Ovary (tissue), 9 donors: ENCODE measurements around the gene HIVEP3. TPM values are rescaled to one million over a fixed set of nuclear protein-coding genes. Genes with fewer than 3 reads are reported as not detected.

Experiments
- DNase-seq, 5 donors: peaks; one replicate each; pipeline ENCODE4 v3.0.0-alpha.2; 2019 to 2020
- H3K27ac ChIP-seq, 2 donors: fragments of 200-600 bp; one replicate each; pipeline versions ENCODE4 v1.5.1 to v1.8.0; 2019 to 2022
- H3K27me3 ChIP-seq: fragments of 200-600 bp; one replicate; pipeline ENCODE4 v1.8.0; 2022
- H3K36me3 ChIP-seq: fragments of 200-600 bp; sonication (generic); one replicate; pipeline ENCODE4 v1.5.1; 2019
- H3K4me1 ChIP-seq: one replicate; pipeline ENCODE4 v1.8.1; 2013; ENCODE audit warnings: mild to moderate bottlenecking, moderate library complexity; ENCODE audit not compliant: insufficient read depth
- H3K4me3 ChIP-seq: fragments of 200-600 bp; sonication (generic); one replicate; pipeline ENCODE4 v1.5.1; 2017
- H3K9me3 ChIP-seq, 2 donors: fragments of 200-600 bp in 1 of 2; sonication (generic) in 1 of 2; one replicate each; pipeline versions ENCODE4 v1.5.1 to v1.8.1; 2013 to 2019; ENCODE audit warnings: mild to moderate bottlenecking in 1 of 2, moderate library complexity in 1 of 2
- EP300 ChIP-seq: sonication (generic); formaldehyde crosslinking; IDR thresholded peaks from one replicate; pipeline ENCODE4 v1.6.1; 2017; ENCODE audit warnings: antibody characterized with exemption
- POLR2A ChIP-seq: fragments of 450-650 bp; IDR thresholded peaks from one replicate; pipeline ENCODE4 v1.6.1; 2017; ENCODE audit warnings: antibody characterized with exemption, mild to moderate bottlenecking, moderate library complexity
- WGBS, 3 donors: extraction: QIAGEN DNeasy Blood & Tissue Kit in 1 of 3; methylation state at CpG; one replicate each; pipeline versions ENCODE4 v1.1.5 to v1.1.7; 2013 to 2017; 5-methylcytosine and 5-hydroxymethylcytosine counted together
- intact Hi-C, 4 donors: fragments of 100-400 bp; cut with DNase I; formaldehyde crosslinking; loops; one replicate each; pipeline versions ENCODE4 v1.11.0 to v1.15.1; 2022 to 2023
- polyA plus RNA-seq, 2 donors: library from polyadenylated mRNA; stranded (reverse); fragments of 200-250 nt in 1 of 2; fragments of 350-450 nt in 1 of 2; fragmentation: Illumina TruSeq in 1 of 2; extraction: RNeasy Lipid Tissue Mini Kit (QIAGEN cat#74804) in 1 of 2; gene quantifications; one replicate each; pipeline ENCODE4 v1.2.3, GENCODE V29; 2013 to 2014
- total RNA-seq, 7 donors: library from RNA; depleted of rRNA in 2 of 7; stranded (reverse); fragments of >200 nt in 2 of 7; fragmentation: NEBNext Ultra II Directional in 3 of 7; extraction: Animal tissue kit (Norgen Biotek cat#: 25700) in 3 of 7; gene quantifications; one replicate each; pipeline versions ENCODE4 v1.1.0 to v1.2.4, GENCODE V29; 2016 to 2023
- TF ChIP-seq, protein P1 (sequence below), 3 donors: fragments of 450-650 bp in 2 of 3; fragments of 200-600 bp in 1 of 3; IDR thresholded peaks; one replicate each; pipeline versions ENCODE4 v1.5.1 to v1.8.0; 2016 to 2022; ENCODE audit warnings: antibody characterized with exemption in 3 of 3, mild to moderate bottlenecking in 1 of 3
- donor health status: DM: no; HTN: no; CAD: no; lungs with moderate emphysema.
- donor health status: DM: no; HTN: no; CAD: no.
- donor health status: Bipolar disorder and iron deficiency.
- donor health status: DM: yes; HTN: yes; CAD: no.
- donor health status: DM: no; HTN: no; CAD: no.
- donor health status: DM: yes; HTN: yes; CAD: no.

Gene HIVEP3
- total and polyA plus RNA-seq, 9 donors, result 3.0 to 7.5 (median 5.2) TPM

DNA sequence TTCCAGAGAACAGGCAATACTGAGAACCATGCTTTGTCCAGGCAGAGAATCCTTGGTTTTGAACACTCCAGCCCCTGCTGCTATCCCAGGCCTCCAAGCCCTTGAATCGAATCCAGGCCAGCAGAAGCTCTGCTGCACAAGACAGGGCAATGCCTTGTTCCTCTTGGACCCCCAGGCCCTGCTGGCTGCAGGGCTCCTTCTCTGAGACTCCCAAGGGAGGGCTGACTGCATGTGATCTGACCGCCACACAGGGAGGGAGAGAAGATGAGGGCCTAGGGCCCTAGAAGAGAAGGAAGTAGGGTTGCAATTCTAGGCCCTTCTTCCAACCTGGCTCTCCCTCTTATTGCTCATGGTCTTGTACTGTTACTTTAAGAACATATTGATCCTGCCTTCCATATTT lies 273.7 kb downstream of the HIVEP3 start:
- Histone ChIP-seq H3K36me3 (no peaks in the 10 kb centered on the region), H3K4me3 (no peak overlapping the region), H3K4me1 (no peaks in the 10 kb centered on the region), H3K9me3 (no peaks in the 10 kb centered on the region), H3K27me3 (no peaks in the 10 kb centered on the region), H3K27ac (no peak overlapping the region)
- intact Hi-C loops, result no loop called here
- 91 to 97% (median 95%) methylated on average over 2 of the region's 2 CpGs for WGBS, 3 donors
- no peak for TF ChIP-seq POLR2A
- TF ChIP-seq EP300, result no peak
- TF ChIP-seq, protein P1, sequence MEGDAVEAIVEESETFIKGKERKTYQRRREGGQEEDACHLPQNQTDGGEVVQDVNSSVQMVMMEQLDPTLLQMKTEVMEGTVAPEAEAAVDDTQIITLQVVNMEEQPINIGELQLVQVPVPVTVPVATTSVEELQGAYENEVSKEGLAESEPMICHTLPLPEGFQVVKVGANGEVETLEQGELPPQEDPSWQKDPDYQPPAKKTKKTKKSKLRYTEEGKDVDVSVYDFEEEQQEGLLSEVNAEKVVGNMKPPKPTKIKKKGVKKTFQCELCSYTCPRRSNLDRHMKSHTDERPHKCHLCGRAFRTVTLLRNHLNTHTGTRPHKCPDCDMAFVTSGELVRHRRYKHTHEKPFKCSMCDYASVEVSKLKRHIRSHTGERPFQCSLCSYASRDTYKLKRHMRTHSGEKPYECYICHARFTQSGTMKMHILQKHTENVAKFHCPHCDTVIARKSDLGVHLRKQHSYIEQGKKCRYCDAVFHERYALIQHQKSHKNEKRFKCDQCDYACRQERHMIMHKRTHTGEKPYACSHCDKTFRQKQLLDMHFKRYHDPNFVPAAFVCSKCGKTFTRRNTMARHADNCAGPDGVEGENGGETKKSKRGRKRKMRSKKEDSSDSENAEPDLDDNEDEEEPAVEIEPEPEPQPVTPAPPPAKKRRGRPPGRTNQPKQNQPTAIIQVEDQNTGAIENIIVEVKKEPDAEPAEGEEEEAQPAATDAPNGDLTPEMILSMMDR (IDR thresholded peaks at IDR 0.05), result no peak
- no peak for DNase-seq

DNA sequence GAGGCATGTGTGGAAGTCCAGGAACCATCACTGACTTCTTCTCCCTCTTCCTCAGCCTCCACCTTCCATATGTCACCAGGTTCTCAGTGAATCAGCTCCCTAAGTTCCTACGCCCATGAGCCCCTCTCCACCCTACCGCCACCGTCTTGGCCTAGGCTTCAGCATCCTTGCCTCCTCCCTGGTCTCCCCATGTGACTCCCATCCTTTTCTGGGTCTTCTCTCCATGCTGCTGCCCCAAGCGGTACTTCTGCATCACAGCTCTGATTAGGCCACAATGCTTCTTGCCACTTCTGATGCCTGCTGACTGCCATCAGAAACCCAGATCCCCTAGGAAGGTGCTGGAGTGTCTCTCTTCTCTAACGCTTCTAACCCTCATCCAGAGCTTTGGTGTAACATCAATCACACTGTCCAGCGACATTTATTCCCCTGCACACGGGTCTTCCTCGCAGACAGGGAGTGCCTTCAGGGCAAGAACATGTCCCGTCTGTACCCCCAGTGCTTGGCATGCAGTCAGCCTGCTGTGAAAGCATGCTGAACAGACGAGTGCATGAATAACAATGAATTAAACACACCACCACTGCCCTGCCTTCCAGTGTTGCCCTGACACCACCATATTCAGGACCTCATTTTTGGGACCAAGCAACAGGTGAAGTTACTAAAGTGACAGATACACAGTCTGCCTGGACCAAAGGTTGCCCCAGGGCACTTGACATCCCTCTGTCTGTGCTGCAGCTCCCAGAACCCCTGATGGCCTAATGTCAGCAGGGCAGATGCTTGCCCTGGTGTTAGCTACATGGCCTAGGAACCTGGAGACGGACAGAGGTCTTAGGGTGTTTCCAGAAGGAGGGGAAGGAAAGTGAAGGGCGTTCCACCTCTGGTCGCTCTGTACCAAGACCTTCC lies 275.6 kb downstream of the HIVEP3 start:
- Histone ChIP-seq H3K9me3 (no peaks in the 10 kb centered on the region), H3K4me1 (no peaks in the 10 kb centered on the region), H3K27me3 (no peaks in the 10 kb centered on the region), H3K4me3 (no peak overlapping the region), H3K27ac (no peak overlapping the region), H3K36me3 (no peaks in the 10 kb centered on the region)
- no peak for TF ChIP-seq EP300
- TF ChIP-seq, protein P1 (IDR thresholded peaks at IDR 0.05), result no peak
- no peak for TF ChIP-seq POLR2A
- WGBS, 3 donors, result 82 to 86% (median 85%) methylated on average over 13 of the region's 13 CpGs
- peak in 1 of 5 donors; percentile 2 for DNase-seq
- intact Hi-C loops, result no loop called here

DNA sequence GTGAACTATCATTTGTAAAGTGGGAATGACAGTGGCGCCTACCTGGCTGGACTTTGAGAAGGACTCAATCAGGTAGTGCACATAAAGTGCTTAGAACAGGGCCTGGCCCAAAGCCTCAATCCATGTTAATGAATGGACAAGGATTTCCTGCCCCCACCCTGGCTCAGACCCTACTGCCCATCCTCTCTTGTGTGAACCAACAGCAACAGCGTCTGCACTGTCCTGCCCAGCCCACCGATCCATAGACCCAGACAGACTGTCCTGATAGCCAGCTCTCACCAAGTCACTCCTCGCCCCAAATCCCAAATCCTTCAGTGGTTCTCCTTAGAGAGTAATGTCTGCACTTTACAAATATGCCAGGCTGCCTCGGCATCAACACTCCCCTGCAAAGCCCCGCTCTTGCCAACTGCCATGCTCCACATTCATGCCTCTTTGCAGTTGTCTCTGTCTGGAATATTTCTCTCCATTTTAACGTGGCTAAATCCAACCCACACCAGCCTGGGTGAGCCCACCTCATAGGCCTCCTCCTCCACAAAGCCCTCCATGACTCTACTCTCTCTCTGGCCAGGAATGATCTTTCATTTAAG lies 276.7 kb downstream of the HIVEP3 start:
- Histone ChIP-seq H3K27me3 (no peaks in the 10 kb centered on the region), H3K4me1 (no peaks in the 10 kb centered on the region), H3K27ac (no peak overlapping the region), H3K36me3 (no peaks in the 10 kb centered on the region), H3K9me3 (no peaks in the 10 kb centered on the region), H3K4me3 (no peak overlapping the region)
- TF ChIP-seq POLR2A (no peak), EP300 (no peak)
- TF ChIP-seq, protein P1 (IDR thresholded peaks at IDR 0.05), result no peak
- DNase-seq, result peak in 1 of 5 donors; percentile 2
- intact Hi-C loops, result no loop called here
- 88 to 91% (median 91%) methylated on average over 7 of the region's 7 CpGs for WGBS, 3 donors

DNA sequence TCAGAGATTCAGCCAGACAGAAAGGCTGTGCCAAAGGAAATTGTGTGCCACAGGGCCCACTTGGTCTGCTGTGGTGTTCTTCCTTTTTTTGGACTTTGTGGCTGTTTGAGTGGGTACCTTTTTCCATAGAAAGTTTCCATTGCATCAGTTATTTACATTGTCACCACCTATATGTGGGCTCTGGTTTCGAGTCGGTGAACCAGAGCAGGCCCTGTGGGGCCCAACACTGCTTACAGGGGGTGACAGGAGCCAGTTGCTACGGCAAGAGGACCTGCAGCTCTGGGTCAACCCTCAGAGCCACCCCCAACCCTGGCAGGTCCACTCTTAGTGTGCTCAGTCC lies 277.3 kb downstream of the HIVEP3 start:
- DNase-seq, result no peak
- no peak overlapping the region for H3K27ac ChIP-seq
- intact Hi-C loops, result no loop called here
- H3K4me3 ChIP-seq, result no peak overlapping the region
- no peaks in the 10 kb centered on the region for H3K9me3 ChIP-seq
- no peaks in the 10 kb centered on the region for H3K4me1 ChIP-seq
- no peaks in the 10 kb centered on the region for H3K27me3 ChIP-seq
- no peaks in the 10 kb centered on the region for H3K36me3 ChIP-seq
- TF ChIP-seq, protein P1 (IDR thresholded peaks at IDR 0.05), result no peak
- no peak for TF ChIP-seq POLR2A
- no peak for TF ChIP-seq EP300
- WGBS, 3 donors, result 94 to 100% (median 98%) methylated on average over 3 of the region's 3 CpGs
